DMS114 treated with DMSO at 0.1 percent for 48 hours (cell line): ENCODE results near the gene PRIMPOL.
A peak's percentile ranks its signal among the peaks of the same experiment; 100 is the strongest.
"Not testable (repeated sequence)": the region's sequence is repeated elsewhere in the genome, so short reads cannot be mapped to it uniquely, and the experiment has no call there.

Experiments used
- DNase-seq: peaks from one replicate; lab custom pipeline; 2025; ENCODE audit not compliant: unreplicated experiment; lab: John Stamatoyannopoulos, UW

PRIMPOL gene

DNA sequence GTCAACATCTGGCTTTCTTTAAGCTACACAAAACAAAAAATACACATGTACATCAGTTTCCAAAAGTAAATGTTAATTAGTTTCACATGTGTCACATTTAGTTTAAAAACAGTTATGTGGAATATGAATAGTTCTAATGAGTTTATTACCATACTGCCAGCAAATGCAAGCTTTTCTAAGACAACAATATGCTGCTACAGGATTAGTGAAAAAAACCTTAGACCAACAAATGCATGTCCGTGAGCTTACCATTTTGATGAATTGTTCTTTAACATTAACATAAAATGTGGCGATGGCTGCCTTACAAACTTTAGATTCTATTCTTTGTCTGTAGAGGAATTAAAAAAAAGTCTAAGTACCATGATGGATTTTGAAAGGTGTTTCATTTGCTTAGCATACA lies 52.6 kb downstream of the PRIMPOL start:
- no peak for DNase-seq

DNA sequence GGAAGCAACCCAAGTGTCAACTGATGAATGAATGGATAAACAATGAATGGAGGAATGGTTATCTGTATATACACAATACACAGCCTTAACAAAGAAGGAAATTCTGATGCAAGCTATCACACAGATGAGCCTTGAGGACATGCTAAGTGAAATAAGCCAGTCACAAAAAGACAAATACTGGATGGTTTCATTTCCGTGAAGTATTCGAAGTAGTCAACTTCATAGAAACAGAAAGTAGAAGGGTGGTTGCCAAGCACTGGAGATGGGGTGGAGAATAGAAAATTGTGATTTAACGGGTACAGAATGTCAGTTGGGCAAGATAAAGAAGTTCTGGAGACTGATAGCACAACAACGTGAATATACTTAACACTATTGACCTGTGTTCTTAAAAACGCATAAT lies 56.2 kb downstream of the PRIMPOL start:
- DNase-seq, result no peak

DNA sequence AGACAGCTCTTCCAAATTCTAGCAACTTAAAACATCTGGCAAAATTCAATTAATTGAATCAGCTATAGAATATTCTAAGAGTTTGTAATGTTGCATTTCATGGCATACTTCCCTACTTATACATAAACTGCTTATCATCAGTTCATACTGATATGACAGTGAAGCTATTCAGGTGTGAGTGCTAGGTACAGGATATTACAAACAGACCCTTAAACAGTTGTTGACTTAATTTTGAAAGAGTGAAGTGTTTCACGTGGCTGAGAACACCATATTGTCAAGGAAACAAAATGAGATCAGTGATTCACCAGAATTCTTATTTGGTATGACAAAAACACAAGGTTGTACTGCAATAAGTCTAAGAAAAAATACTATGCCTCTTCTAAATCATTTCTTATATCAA lies 56.9 kb downstream of the PRIMPOL start:
- no peak for DNase-seq

DNA sequence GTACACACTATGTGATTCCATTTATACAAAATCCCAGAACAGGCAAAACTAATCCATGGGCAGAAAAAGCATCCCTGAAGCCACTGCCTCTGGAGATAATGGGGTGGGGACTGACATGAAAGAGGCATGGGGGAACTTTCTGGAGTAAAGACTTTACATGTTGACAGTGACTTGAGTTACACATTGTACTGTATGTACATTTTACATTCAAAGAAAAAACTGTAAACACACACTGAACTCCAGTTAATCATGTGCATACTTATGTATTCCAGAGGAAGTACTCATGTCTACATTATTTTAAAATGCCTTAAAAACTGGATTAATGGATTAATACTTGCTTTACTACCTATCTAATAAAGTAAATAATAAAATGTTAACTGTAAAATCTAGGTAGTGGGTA lies 62.8 kb downstream of the PRIMPOL start:
- DNase-seq, result no peak

DNA sequence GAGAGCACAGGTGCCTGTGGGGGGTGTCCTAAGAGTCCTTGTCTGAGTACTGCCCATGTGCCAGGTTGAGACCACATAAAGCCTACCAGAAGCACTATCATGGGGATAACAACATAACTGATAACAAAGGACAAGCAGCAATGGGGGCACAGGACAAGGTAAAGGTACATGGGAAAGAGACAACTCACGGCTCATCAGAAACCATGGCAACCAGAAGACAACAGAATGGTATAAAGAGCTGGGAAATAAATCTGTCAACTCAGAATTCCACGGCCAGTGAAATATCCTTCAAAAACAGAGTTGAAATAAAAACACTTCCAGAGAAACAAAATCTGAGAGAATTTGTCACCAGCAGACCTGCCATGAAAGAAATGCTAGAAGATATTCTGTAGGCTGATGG lies 64.3 kb downstream of the PRIMPOL start:
- DNase-seq, result no peak

DNA sequence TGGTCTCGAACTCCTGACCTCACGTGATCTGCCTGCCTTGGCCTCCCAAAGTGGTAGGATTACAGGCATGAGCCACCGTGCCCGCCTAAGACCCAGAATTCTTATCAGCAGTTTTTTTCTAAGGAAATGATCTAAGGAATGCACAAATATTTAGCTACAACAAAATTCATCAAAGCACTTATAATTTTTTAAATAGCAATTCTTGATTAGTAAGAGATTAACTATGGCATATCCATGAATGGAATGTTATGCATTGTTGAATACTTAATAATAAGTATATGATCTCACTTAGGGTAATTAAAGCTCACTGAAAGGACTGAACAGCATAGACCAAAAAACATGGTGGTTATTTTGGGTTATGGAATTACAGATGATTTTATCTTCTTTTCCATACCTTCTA lies 66.0 kb downstream of the PRIMPOL start:
- DNase-seq, result no peak

DNA sequence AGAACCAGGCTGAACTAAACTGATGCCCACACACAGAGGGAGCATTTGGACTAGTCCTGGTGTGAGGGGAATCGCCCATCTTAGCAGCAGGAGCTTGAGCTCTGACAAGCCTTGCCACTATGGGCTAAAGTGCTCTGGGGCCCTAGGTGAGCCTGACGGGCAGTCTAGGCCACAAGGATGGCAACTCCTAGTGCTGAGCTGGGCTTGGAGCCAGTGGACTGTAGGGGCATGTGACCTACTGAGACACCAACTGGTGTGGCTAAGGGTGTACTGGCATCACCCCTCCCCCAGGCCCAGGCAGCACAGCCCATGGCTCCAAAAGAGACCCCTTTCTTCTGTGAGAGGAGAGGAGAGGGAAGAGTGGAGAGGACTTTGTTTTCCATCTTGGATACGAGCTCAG lies 69.9 kb downstream of the PRIMPOL start:
- DNase-seq, result no peak

DNA sequence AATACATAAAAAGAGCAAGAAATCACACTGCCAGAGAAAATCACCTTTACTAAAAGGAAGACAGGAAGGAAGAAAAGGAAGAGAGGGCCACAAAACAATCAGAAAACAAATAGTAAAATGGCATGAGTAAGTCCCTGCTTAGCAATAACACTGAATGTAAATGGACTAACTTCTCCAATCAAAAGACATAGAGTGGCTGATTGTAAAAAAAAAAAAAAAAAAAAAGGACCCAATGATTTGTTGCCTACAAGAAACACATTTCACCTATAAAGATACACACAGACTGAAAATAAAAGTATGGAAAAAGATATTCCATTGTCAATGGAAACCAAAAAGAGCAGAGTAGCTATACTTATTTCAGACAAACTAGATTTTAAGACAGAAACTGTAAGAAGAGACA lies 71.7 kb downstream of the PRIMPOL start:
- no peak for DNase-seq

DNA sequence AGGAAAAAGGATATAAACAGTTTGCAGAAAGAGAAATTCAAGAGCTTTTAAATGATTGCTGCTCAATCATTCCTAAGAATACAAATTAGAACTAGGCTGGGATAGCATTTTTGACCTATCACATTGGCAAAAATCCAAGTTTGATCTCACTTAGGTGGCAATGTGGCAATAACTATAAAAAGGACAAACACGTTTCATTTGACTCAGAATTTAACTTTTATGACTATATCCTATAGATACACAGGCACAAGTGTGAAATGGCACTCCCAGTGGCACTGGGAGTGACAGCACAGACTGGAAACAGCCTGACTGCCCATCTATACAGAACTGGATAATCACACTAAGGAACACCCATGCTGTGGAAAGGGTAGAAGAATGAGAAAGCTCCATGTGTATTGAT lies 73.3 kb downstream of the PRIMPOL start:
- no peak for DNase-seq

DNA sequence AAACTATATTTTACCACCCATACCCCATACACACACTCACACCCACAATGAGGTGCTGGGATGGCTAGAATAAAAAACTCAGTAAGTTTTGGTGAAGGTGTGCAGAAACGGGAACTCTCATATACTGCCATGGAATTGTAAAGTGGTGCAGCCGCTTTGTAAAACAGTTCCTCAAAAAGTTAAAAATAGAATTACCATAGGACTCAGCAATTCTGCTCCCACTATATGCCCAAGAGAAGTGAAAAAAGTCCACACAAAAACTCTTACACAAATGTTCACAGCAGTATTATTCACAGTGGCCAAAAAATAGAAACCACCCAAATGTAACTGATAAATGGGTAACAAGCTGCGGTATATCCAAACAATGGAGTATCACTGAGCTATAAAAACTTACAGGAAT lies 77.9 kb downstream of the PRIMPOL start:
- DNase-seq, result no peak

DNA sequence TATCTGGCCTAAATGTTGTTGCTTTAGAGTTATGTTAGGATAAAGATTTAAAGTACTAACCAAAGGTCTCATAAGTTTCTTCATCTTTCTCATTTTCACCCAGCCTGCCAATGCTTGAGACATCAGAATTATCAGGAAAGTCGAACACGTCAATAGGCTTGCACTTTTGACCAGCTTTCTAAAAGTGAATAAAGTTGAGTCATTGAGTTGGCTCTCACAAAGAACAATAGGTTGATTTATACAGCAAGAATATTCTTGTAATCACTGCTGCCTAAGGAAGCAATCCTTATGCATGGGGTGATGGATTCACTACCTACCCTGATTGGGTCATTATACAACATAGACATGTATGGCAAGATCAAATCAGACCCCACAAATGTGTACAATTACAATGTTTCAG lies 79.3 kb downstream of the PRIMPOL start:
- no peak for DNase-seq

DNA sequence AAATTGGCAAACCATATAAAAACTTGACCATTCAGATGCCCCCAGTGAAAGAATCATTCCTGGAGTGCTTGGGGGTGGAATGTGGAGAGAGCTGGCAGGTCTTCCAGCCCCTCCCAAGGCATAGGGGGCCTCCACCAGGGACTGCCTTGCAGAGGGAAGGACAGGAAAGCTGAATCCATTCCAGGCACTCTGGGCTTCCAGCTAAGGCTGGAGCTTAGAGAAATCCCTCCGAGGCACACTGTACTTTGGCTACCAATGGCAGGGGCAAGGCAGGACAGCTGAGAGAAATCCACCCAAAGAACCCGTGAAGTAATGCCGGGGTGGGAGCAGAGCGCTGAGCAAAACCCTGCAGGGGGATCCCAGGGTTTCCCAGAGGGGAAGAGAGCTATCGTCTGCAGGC lies 80.4 kb downstream of the PRIMPOL start:
- no peak for DNase-seq

DNA sequence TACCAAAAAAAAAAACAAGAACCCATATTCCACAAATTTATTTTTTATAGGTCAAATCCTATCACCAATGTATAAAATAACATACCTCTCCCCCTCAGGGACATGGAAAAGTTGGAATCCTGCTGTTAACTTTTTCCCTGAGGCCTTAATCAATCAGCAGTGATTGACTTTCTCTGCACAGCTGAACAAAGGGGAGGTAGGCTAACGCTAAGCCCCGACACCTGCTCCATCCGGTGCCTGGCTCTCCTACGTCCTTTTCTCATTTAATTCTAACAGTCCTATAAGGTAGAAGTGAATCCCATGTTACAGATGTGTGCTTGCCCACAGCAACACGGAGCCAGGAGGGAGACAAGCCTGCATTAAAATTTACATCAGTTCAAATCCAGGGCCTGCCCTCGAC lies 81.5 kb downstream of the PRIMPOL start:
- no peak for DNase-seq

DNA sequence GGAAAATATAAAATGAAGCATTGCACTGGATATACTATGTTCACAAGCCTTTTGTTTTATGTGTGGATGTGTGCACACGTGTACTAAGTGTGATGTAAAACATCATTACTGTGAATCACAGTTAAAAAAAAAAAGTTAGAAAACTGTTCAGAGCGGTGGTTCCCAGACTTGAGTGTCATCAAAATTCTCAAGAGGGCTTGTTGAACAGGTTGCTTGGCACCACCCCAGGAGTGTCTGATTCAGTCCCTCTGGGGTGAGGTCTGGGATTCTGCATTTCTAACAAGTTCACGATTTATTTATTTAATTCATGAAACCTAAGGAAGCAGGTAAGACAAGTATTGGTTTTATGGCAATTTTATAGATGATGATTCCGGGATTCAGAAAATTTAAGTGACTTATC lies 82.6 kb downstream of the PRIMPOL start:
- DNase-seq, result no peak

DNA sequence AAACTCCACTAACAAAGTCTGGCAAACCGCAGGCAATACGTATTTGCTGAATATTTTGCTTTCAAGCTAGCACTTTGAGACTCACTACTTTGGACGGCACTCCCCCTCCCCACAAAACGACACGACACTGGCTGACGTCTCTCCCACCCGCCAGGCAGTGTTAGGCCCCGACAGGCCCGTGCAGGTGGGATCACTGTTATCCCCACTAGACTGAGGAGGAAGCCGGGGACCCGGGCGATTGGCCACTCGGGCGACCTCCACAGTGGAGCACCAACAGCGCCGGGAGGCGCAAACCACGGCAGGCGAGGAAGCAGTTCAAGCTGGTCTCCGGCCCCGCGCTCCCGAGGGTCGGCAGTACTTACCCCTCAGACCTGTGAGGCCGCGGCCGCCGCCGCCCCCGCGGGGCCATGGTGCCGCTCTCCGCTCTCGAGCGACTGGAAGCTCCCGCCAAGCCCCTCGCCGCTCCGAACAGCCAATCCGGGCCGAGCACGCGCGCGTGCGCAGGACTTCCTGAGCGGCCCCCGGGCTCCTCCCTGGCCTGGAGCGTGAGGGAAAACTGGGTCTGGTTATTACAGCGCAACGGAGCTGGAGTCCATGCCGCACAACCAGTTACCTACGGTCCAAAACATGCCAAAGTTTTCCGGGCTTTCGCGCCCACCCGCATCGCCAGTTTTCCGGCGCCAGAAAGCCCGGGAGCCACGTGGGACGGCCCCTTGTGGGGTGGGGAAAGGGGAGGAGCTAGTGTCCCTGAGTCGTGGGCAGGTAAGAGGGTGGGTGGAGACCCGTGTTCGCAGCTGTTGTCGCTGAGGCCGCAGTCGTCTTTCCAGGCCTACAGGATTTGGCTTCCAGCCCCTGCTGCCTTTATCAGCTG lies 84.4 kb downstream of the PRIMPOL start, which contains the start of gene CENPU:
Gene CENPU, minus strand, starts transcription at position 443 of the 871 bp plus-strand sequence. Its CDS starts 34 bp downstream, at position 409.
- peak; percentile 98 for DNase-seq

DNA sequence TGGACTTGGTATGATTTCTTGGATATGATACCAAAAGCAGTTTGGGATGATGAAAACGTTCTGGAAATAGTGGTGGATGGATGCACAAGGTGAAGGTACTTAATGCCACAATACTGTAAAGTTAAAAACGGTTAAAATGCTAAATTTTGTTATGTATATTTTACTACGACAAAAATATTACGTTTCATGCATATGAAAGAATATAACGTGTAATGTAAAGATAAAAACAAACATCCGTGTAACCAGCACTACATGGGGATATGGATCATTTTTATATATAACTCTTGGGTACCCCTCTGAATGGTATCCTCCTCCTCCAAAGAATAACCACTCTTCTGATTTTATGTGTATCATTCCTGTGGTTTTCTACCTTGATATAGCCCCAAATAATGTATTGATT lies 85.2 kb downstream of the PRIMPOL start:
- no peak for DNase-seq

DNA sequence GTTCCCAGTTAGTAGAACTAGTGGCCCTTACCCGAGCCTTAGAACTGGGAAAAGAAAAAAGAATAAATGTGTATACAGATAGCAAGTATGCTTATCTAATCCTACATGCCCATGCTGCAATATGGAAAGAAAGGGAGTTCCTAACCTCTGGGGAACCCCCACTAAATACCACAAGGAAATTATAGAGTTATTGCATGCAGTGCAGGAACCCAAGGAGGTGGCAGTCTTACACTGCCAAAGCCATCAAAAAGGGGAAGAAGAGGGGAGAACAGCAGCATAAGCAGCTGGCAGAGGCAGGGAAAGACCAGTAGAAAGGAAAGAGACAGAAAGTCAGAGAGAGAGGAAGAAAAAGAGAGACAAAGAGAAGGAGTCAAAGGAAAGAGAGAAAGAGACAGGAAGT lies 90.0 kb downstream of the PRIMPOL start:
- DNase-seq, result not testable (repeated sequence)

DNA sequence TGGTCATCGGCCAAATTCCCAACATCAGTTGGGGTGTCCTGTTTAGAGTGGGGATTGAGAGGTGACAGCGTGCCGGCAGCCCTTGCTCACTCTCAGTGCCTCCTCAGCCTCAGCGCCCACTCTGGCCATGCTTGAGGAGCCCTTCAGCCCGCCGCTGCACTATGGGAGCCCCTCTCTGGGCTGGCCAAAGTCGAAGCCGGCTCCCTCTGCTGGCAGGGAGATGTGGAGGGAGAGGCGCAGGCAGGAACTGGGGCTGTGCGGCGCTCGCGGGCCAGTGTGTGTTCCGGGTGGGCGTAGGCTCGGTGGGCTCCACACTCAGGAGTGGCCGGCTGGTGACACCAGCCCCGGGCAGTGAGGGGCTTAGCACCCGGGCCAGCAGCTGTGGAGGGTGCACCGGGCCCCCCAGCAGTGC lies 91.4 kb downstream of the PRIMPOL start:
- no peak for DNase-seq

DNA sequence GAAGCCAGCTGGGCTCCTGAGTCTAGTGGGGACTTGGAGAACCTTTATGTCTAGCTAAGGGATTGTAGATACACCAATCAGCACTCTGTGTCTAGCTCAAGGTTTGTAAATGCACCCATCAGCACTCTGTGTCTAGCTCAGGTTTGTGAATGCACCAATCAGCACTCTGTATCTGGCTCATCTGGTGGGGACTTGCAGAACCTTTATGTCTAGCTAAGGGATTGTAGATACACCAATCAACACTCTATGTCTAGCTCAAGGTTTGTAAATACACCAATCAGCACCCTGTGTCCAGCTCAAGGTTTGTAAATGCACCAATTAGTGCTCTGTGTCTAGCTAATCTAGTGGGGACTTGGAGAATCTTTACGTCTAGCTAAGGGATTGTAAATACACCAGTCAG lies 92.1 kb downstream of the PRIMPOL start:
- not testable (repeated sequence) for DNase-seq

DNA sequence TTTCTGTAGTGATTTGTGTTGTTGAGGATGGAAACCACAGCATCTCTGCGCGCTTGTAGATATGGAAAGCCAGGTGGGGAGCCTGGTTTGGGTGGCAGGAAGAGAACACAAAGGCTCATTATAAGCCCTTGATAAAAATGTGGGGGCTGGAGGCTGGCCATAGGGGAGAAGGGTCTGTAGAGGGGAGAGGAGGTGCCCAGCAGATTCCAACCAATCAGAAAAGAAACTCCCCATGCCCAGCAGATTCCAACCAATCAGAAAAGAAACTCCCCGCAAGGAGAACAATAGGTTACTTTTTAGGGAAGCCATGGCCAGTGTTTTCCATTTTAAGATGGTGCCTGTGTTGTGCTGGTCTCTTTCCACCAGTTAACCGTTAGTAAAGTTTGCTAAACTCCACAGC lies 94.1 kb downstream of the PRIMPOL start:
- DNase-seq, result no peak

DNA sequence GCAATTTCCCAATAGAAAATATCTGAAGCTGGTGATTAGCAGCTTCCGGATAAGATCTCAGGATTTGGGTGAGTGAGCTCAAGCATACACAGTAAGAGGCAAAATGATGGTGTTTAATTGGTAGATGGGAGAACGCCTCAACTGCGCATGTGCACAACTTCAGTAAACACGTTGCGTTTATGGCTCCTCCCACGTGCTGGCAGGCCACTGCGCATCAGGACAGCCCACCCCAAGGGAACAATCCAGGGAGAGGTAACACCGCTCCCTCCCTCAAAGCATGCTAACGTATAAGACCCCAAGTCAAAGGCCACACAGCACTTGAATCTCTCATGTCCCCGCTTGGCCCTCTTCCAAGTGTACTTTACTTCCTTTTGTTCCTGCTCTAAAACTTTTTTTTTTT lies 94.7 kb downstream of the PRIMPOL start:
- no peak for DNase-seq
